Peyer's patch (tissue), 4 donors: ENCODE data around the gene ATOH7.

Experiments used
- CTCF ChIP-seq, 6 experiments: fragments of 450-650 bp in 4 of 6; fragments of 200-600 bp in 2 of 6; sonication (generic) in 1 of 6; IDR thresholded peaks; one replicate each; pipeline ENCODE4 v1.5.1; 2017 to 2019; ENCODE audit warnings: antibody characterized with exemption in 6 of 6, mild to moderate bottlenecking in 3 of 6, moderate library complexity in 1 of 6
- POLR2A ChIP-seq, 2 donors: fragments of 450-650 bp; IDR thresholded peaks; one replicate each; pipeline ENCODE4 v1.5.1; 2017; ENCODE audit warnings: antibody characterized with exemption in 2 of 2, mild to moderate bottlenecking in 2 of 2, moderate library complexity in 2 of 2

GRCh38 chr10:68231106-68231816 is 652 bp downstream of the ATOH7 start:
- peak in 2 of 6 experiments; percentile 15 to 39 for TF ChIP-seq CTCF (IDR thresholded peaks at IDR 0.05)
- no peak for TF ChIP-seq POLR2A (IDR thresholded peaks at IDR 0.05)
